ENCODE measurements around the gene SLC9A5.

SLC9A5 gene

GRCh38 chr16:67241008-67241900 lies 7.5 kb upstream of the SLC9A5 start:
- DNase-seq: no peak

- DNase-seq: no peak
Measured at GRCh38 chr16:67242138-67242730, 6.5 kb upstream of the SLC9A5 start.

- no peak for DNase-seq
Measured at GRCh38 chr16:67243481-67243880, 5.3 kb upstream of the SLC9A5 start.

GRCh38 chr16:67244387-67245185 lies 4.2 kb upstream of the SLC9A5 start:
- DNase-seq: no peak

GRCh38 chr16:67245186-67245585 lies 3.6 kb upstream of the SLC9A5 start:
- DNase-seq: no peak

- DNase-seq: no peak
Measured at GRCh38 chr16:67245674-67246080, 3.1 kb upstream of the SLC9A5 start.

GRCh38 chr16:67246081-67246755 lies 2.6 kb upstream of the SLC9A5 start:
- DNase-seq: no peak

- no peak for DNase-seq
Measured at GRCh38 chr16:67246756-67247191, 2.0 kb upstream of the SLC9A5 start.

- peak; percentile 58 for DNase-seq
Measured at GRCh38 chr16:67247192-67248072, 1.3 kb upstream of the SLC9A5 start, which contains the start of gene FHOD1. TSS of gene FHOD1 (minus strand) at chr16:67247481. CDS start at chr16:67247410, 71 bp downstream.

- DNase-seq: no peak
Measured at GRCh38 chr16:67248073-67248400, 742 bp upstream of the SLC9A5 start.

GRCh38 chr16:67249178-67250044 lies 632 bp downstream of the SLC9A5 start:
- no peak for DNase-seq

GRCh38 chr16:67250045-67250327 lies 1.2 kb downstream of the SLC9A5 start:
- no peak for DNase-seq

GRCh38 chr16:67252609-67253497 lies 4.1 kb downstream of the SLC9A5 start:
- no peak for DNase-seq

- DNase-seq: no peak
Measured at GRCh38 chr16:67254801-67255552, 6.2 kb downstream of the SLC9A5 start.

GRCh38 chr16:67255553-67256221 lies 6.9 kb downstream of the SLC9A5 start:
- no peak for DNase-seq

- no peak for DNase-seq
Measured at GRCh38 chr16:67256701-67257230, 8.0 kb downstream of the SLC9A5 start.

GRCh38 chr16:67257486-67258160 lies 8.8 kb downstream of the SLC9A5 start:
- DNase-seq: no peak
